B cell (primary cell): Measurements from ENCODE around the gene SPOP. TPM values are rescaled to one million over a fixed set of nuclear protein-coding genes. Genes with fewer than 3 reads are reported as not detected.

Experiments
- ATAC-seq: fragments of 200-7000 bp; cut with Tn5 transposase; one replicate; pipeline ENCODE4 v1.10.0; 2021; ENCODE audit warnings: low read depth, mild to moderate bottlenecking, moderate number of reproducible peaks, moderate library complexity
- CTCF ChIA-PET: fragments of 350-600 bp; sonication (Branson Sonifier 250); formaldehyde crosslinking; loops from one replicate; lab custom pipeline; 2021; ENCODE audit warnings: antibody characterized with exemption, inconsistent platforms; lab: Charles Lee
- POLR2A ChIA-PET: fragments of 350-600 bp; sonication (Branson Sonifier 250); formaldehyde crosslinking; loops from one replicate; lab custom pipeline; 2021; ENCODE audit warnings: antibody characterized with exemption; lab: Charles Lee
- DNase-seq: peaks from one replicate; pipeline ENCODE4 v3.0.0; 2013
- H2AFZ ChIP-seq: 2 replicates; pipeline ENCODE4 v1.6.1; 2012; ENCODE audit warnings: mild to moderate bottlenecking, low read depth, low read length; ENCODE audit not compliant: insufficient read depth, poor library complexity, severe bottlenecking
- H3K27ac ChIP-seq, 2 donors: 1 replicate in 1 of 2; 2 replicates in 1 of 2; pipeline ENCODE4 v1.5.1; 2012 to 2013; ENCODE audit warnings: low read length in 2 of 2, mild to moderate bottlenecking in 2 of 2, moderate library complexity in 1 of 2
- H3K27me3 ChIP-seq, 4 experiments: fragments of 200-600 bp in 1 of 4; sonication (generic) in 1 of 4; replicated peaks in 1 of 4; 1 replicate in 2 of 4; 2 replicates in 2 of 4; pipeline versions ENCODE4 v1.6.1 to v1.7.0; 2013 to 2016; ENCODE audit warnings: low read length in 3 of 4, mild to moderate bottlenecking in 2 of 4, mixed read lengths in 1 of 4, moderate library complexity in 1 of 4; ENCODE audit not compliant: insufficient read depth in 4 of 4, control insufficient read depth in 3 of 4; ENCODE audit errors: control extremely low read depth in 1 of 4
- H3K36me3 ChIP-seq, 2 experiments: replicated peaks in 1 of 2; 1 replicate in 1 of 2; 2 replicates in 1 of 2; pipeline versions ENCODE4 v1.6.1 to v1.7.1; 2013; ENCODE audit warnings: low read length in 1 of 2; ENCODE audit not compliant: insufficient read depth in 2 of 2, control insufficient read depth in 1 of 2; ENCODE audit errors: control extremely low read depth in 1 of 2, extremely low read depth in 1 of 2
- H3K4me1 ChIP-seq, 2 donors: fragments of 200-600 bp in 1 of 2; sonication (generic) in 1 of 2; 1 replicate in 1 of 2; 2 replicates in 1 of 2; pipeline versions ENCODE4 v1.5.1 to v1.6.1; 2013 to 2017; ENCODE audit warnings: low read length in 2 of 2; ENCODE audit not compliant: control insufficient read depth in 2 of 2, insufficient read depth in 2 of 2
- H3K4me2 ChIP-seq: replicated peaks from 2 replicates; pipeline ENCODE3; 2012; ENCODE audit warnings: mild to moderate bottlenecking, low read depth, low read length; ENCODE audit not compliant: poor library complexity, severe bottlenecking
- H3K4me3 ChIP-seq, 5 experiments: fragments of 200-600 bp in 1 of 5; sonication (generic) in 1 of 5; 1 replicate in 3 of 5; 2 replicates in 2 of 5; pipeline versions ENCODE4 v1.5.1 to v1.7.0; 2011 to 2016; ENCODE audit warnings: low read length in 4 of 5, mild to moderate bottlenecking in 4 of 5, low read depth in 2 of 5, control low read depth in 1 of 5, moderate library complexity in 1 of 5; ENCODE audit not compliant: insufficient read depth in 1 of 5; ENCODE audit errors: control extremely low read depth in 1 of 5, extremely low read depth in 1 of 5
- H3K79me2 ChIP-seq: fragments of 200-600 bp; sonication (generic); one replicate; pipeline ENCODE4 v1.6.0; 2016; ENCODE audit warnings: low read length; ENCODE audit not compliant: control insufficient read depth, insufficient read depth
- H3K9ac ChIP-seq: fragments of 200-600 bp; sonication (generic); 2 replicates; pipeline ENCODE4 v1.6.1; 2017; ENCODE audit warnings: mild to moderate bottlenecking, low read length, moderate library complexity
- H3K9me3 ChIP-seq, 3 donors: one replicate each; pipeline versions ENCODE4 v1.6.1 to v1.7.1; 2013; ENCODE audit warnings: low read length in 2 of 3; ENCODE audit not compliant: control insufficient read depth in 2 of 3, insufficient read depth in 1 of 3; ENCODE audit errors: control extremely low read depth in 1 of 3
- H4K20me1 ChIP-seq: 2 replicates; pipeline ENCODE4 v1.6.0; 2012; ENCODE audit warnings: mild to moderate bottlenecking, low read length; ENCODE audit not compliant: insufficient read depth, control insufficient read depth, poor library complexity, severe bottlenecking
- H3K27ac Mint-ChIP-seq: one replicate; pipeline ENCODE4 v1.8.0; 2021; ENCODE audit warnings: mixed read lengths
- H3K27me3 Mint-ChIP-seq: one replicate; pipeline ENCODE4 v1.8.0; 2021; ENCODE audit warnings: mixed read lengths
- H3K4me1 Mint-ChIP-seq: one replicate; pipeline ENCODE4 v1.8.0; 2021; ENCODE audit warnings: mixed read lengths
- H3K4me3 Mint-ChIP-seq: one replicate; pipeline ENCODE4 v1.8.0; 2021; ENCODE audit warnings: mixed read lengths
- H3K9me3 Mint-ChIP-seq: one replicate; pipeline ENCODE4 v1.8.0; 2022; ENCODE audit warnings: mixed read lengths; ENCODE audit not compliant: insufficient read depth
- CTCF ChIP-seq: fragments of 200-600 bp; IDR thresholded peaks from one replicate; pipeline ENCODE4 v1.8.0; 2022; ENCODE audit warnings: antibody characterized with exemption, mild to moderate bottlenecking
- EZH2 ChIP-seq: IDR thresholded peaks from 2 replicates; pipeline ENCODE4 v1.6.1; 2012; ENCODE audit warnings: borderline replicate concordance, low read depth, mild to moderate bottlenecking, moderate library complexity, low read length; ENCODE audit not compliant: insufficient read depth, poor library complexity, severe bottlenecking
- WGBS: methylation state at CpG from one replicate; pipeline ENCODE4 v1.1.5; 2013; ENCODE audit warnings: missing lambda C conversion rate; ENCODE audit not compliant: insufficient coverage; 5-methylcytosine and 5-hydroxymethylcytosine counted together
- intact Hi-C: fragments of 100-400 bp; cut with micrococcal nuclease; formaldehyde crosslinking; loops from one replicate; pipeline ENCODE4 v1.10.0; 2022
- polyA plus RNA-seq: library from polyadenylated mRNA; depleted of rRNA; stranded (reverse); fragments of >200 nt; gene quantifications from 2 replicates; pipeline ENCODE4 v1.2.3, GENCODE V29; 2012
- total RNA-seq, 2 donors: library from RNA; stranded (reverse); fragments of 120-200 nt in 1 of 2; gene quantifications; 1 replicate in 1 of 2; 2 replicates in 1 of 2; pipeline versions ENCODE4 v1.2.3 to v1.2.4, GENCODE V29; 2013 to 2022

SPOP gene
- total and polyA plus RNA-seq, 2 donors (not counting 1 experiment from before 2014, with no cell fraction given): 27.0 to 72.1 TPM

- Histone ChIP-seq H3K27ac (no peak overlapping the region), H4K20me1 (peaks cover 85% of the 10 kb centered on the region), H3K9me3 (no peaks in the 10 kb centered on the region), H2AFZ (no peak overlapping the region), H3K79me2 (peaks cover 86% of the 10 kb centered on the region), H3K9ac (no peak overlapping the region), H3K27me3 (no peaks in the 10 kb centered on the region), H3K36me3 (peaks cover 0 to 1% of the 10 kb centered on the region in 2 experiments), H3K4me3 (no peak overlapping the region), H3K4me2 (no peak overlapping the region), H3K4me1 (no peaks in the 10 kb centered on the region)
- DNase-seq (no peak), ATAC-seq (no peak)
- TF ChIP-seq CTCF (no peak), EZH2 (no peak)
- ChIA-PET POLR2A (no interaction called here), CTCF (interaction anchor here (0.9 kb wide), 1 partner anchor 66 kb away, joined by 3 read pairs; no protein-coding TSS in a partner anchor)
- H3K4me1 Mint-ChIP-seq: peaks cover 15% of the 10 kb centered on the region
- intact Hi-C loops: no loop called here
- no peaks in the 10 kb centered on the region for H3K9me3 Mint-ChIP-seq
- H3K27ac Mint-ChIP-seq: no peak overlapping the region
- H3K4me3 Mint-ChIP-seq: no peak overlapping the region
- WGBS: 100% methylated on average over 1 of the region's 4 CpGs
- no peaks in the 10 kb centered on the region for H3K27me3 Mint-ChIP-seq
Observed at GRCh38 chr17:49633762-49634484, 44.0 kb downstream of the SPOP start.

GRCh38 chr17:49633250-49633649, 44.6 kb downstream of the SPOP start:
- Mint-ChIP-seq H3K4me3 (no peak overlapping the region), H3K27ac (no peak overlapping the region), H3K4me1 (peaks cover 15% of the 10 kb centered on the region), H3K27me3 (no peaks in the 10 kb centered on the region), H3K9me3 (no peaks in the 10 kb centered on the region)
- TF ChIP-seq EZH2: no peak
- Histone ChIP-seq H3K27ac (no peak overlapping the region), H3K4me1 (no peaks in the 10 kb centered on the region), H2AFZ (no peak overlapping the region), H3K4me3 (no peak overlapping the region), H3K9me3 (no peaks in the 10 kb centered on the region), H3K36me3 (peaks cover 0 to 1% of the 10 kb centered on the region in 2 experiments), H3K4me2 (no peak overlapping the region), H3K27me3 (no peaks in the 10 kb centered on the region), H3K79me2 (peaks cover 84% of the 10 kb centered on the region), H4K20me1 (peaks cover 78% of the 10 kb centered on the region), H3K9ac (peak overlapping the region; percentile 14)
- DNase-seq: no peak
- intact Hi-C loops: no loop called here
- ATAC-seq: no peak
- ChIA-PET POLR2A (no interaction called here), CTCF (no interaction called here)
- WGBS: 100% methylated on average over 2 of the region's 2 CpGs
